CD14-positive monocyte (primary cell): ENCODE measurements around the gene CERKL. TPM values are rescaled to one million over a fixed set of nuclear protein-coding genes. Genes with fewer than 3 reads are reported as not detected.

Experiments
- DNase-seq, 3 donors: peaks; one replicate each; pipeline ENCODE4 v3.0.0-alpha.2; 2011 to 2022
- H2AFZ ChIP-seq: 2 replicates; pipeline ENCODE4 v1.6.0; 2012; ENCODE audit warnings: mild to moderate bottlenecking, low read depth, low read length, inconsistent platforms; ENCODE audit not compliant: insufficient read depth, poor library complexity, severe bottlenecking
- H3K27ac ChIP-seq, 2 donors: 1 replicate in 1 of 2; 2 replicates in 1 of 2; pipeline ENCODE4 v1.5.1; 2012 to 2013; ENCODE audit warnings: low read length in 2 of 2, control low read depth in 1 of 2, inconsistent platforms in 1 of 2, low read depth in 1 of 2, mild to moderate bottlenecking in 1 of 2
- H3K27me3 ChIP-seq, 2 donors: one replicate each; pipeline versions ENCODE4 v1.6.0 to v1.6.1; 2011 to 2013; ENCODE audit warnings: low read length in 2 of 2; ENCODE audit not compliant: control insufficient read depth in 2 of 2, insufficient read depth in 2 of 2
- H3K36me3 ChIP-seq, 2 donors: replicated peaks in 1 of 2; 1 replicate in 1 of 2; 2 replicates in 1 of 2; pipeline versions ENCODE4 v1.5.1 to v1.6.1; 2012 to 2013; ENCODE audit warnings: low read length in 2 of 2, control low read depth in 1 of 2, inconsistent platforms in 1 of 2, mild to moderate bottlenecking in 1 of 2; ENCODE audit not compliant: insufficient read depth in 2 of 2, control insufficient read depth in 1 of 2
- H3K4me1 ChIP-seq, 2 donors: 1 replicate in 1 of 2; 2 replicates in 1 of 2; pipeline versions ENCODE4 v1.5.1 to v1.6.1; 2012 to 2013; ENCODE audit warnings: low read length in 2 of 2, control low read depth in 1 of 2, inconsistent platforms in 1 of 2, mild to moderate bottlenecking in 1 of 2, moderate library complexity in 1 of 2; ENCODE audit not compliant: insufficient read depth in 2 of 2, control insufficient read depth in 1 of 2
- H3K4me2 ChIP-seq: replicated peaks from 2 replicates; pipeline ENCODE3; 2012; ENCODE audit warnings: low read length, moderate library complexity, mild to moderate bottlenecking; ENCODE audit not compliant: poor library complexity, severe bottlenecking; ENCODE audit errors: extremely low read depth
- H3K4me3 ChIP-seq, 3 experiments: fragments of 200-600 bp in 1 of 3; sonication (generic) in 1 of 3; replicated peaks in 1 of 3; 1 replicate in 2 of 3; 2 replicates in 1 of 3; pipeline ENCODE4 v1.5.1; 2011 to 2013; ENCODE audit warnings: low read length in 3 of 3, mild to moderate bottlenecking in 3 of 3, control low read depth in 2 of 3, low read depth in 2 of 3, inconsistent platforms in 1 of 3, moderate library complexity in 1 of 3
- H3K79me2 ChIP-seq: 2 replicates; pipeline ENCODE4 v1.6.0; 2012; ENCODE audit warnings: mild to moderate bottlenecking, control low read depth, inconsistent platforms, low read length, moderate library complexity; ENCODE audit not compliant: insufficient read depth
- H3K9ac ChIP-seq: 2 replicates; pipeline ENCODE4 v1.6.0; 2017; ENCODE audit warnings: low read length, mild to moderate bottlenecking; ENCODE audit not compliant: insufficient read depth, poor library complexity, severe bottlenecking
- H3K9me3 ChIP-seq, 2 donors: replicated peaks in 1 of 2; 1 replicate in 1 of 2; 2 replicates in 1 of 2; pipeline versions ENCODE4 v1.5.1 to v1.6.1; 2012 to 2013; ENCODE audit warnings: low read length in 2 of 2, control low read depth in 1 of 2; ENCODE audit not compliant: control insufficient read depth in 1 of 2, insufficient read depth in 1 of 2
- H4K20me1 ChIP-seq: 2 replicates; pipeline ENCODE4 v1.6.0; 2012; ENCODE audit warnings: mild to moderate bottlenecking, low read length, control low read depth, moderate library complexity; ENCODE audit not compliant: insufficient read depth
- H3K27ac Mint-ChIP-seq, 7 donors: one replicate each; pipeline ENCODE4 v1.8.0; 2020; ENCODE audit warnings: mild to moderate bottlenecking in 7 of 7, mixed read lengths in 7 of 7, moderate library complexity in 6 of 7, inconsistent platforms in 2 of 7
- H3K27me3 Mint-ChIP-seq, 3 donors: one replicate each; pipeline ENCODE4 v1.8.0; 2021 to 2022; ENCODE audit warnings: low read depth in 3 of 3, mild to moderate bottlenecking in 3 of 3, mixed read lengths in 3 of 3, moderate library complexity in 3 of 3, inconsistent platforms in 1 of 3
- H3K36me3 Mint-ChIP-seq, 2 donors: one replicate each; pipeline ENCODE4 v1.8.0; 2020; ENCODE audit warnings: mixed read lengths in 2 of 2, inconsistent platforms in 1 of 2, mild to moderate bottlenecking in 1 of 2
- H3K4me1 Mint-ChIP-seq: one replicate; pipeline ENCODE4 v1.8.0; 2020; ENCODE audit warnings: mild to moderate bottlenecking, mixed read lengths
- H3K4me3 Mint-ChIP-seq, 2 donors: one replicate each; pipeline ENCODE4 v1.8.0; 2020; ENCODE audit warnings: mild to moderate bottlenecking in 2 of 2, mixed read lengths in 2 of 2, moderate library complexity in 1 of 2
- H3K9me3 Mint-ChIP-seq, 7 donors: one replicate each; pipeline ENCODE4 v1.8.0; 2020 to 2022; ENCODE audit warnings: mixed read lengths in 7 of 7, mild to moderate bottlenecking in 6 of 7, moderate library complexity in 6 of 7, inconsistent platforms in 2 of 7
- WGBS: methylation state at CpG from one replicate; pipeline ENCODE4 v1.1.5; 2013; ENCODE audit warnings: missing lambda C conversion rate; ENCODE audit not compliant: insufficient coverage; 5-methylcytosine and 5-hydroxymethylcytosine counted together
- intact Hi-C, 2 donors: fragments of 100-400 bp; cut with micrococcal nuclease; formaldehyde crosslinking; loops; one replicate each; pipeline versions ENCODE4 v1.15.0 to v1.15.1; 2023
- polyA plus RNA-seq, 3 donors: library from polyadenylated mRNA; depleted of rRNA in 1 of 3; unstranded in 2 of 3; stranded (reverse) in 1 of 3; fragments of 300-500 nt in 2 of 3; fragments of >200 nt in 1 of 3; fragmentation: Illumina TruSeq in 2 of 3; gene quantifications; 1 replicate in 2 of 3; 2 replicates in 1 of 3; pipeline ENCODE4 v1.2.3, GENCODE V29; 2012 to 2021
- TF ChIP-seq, protein P1 (sequence below): fragments of 200-600 bp; IDR thresholded peaks from one replicate; pipeline ENCODE4 v1.8.0; 2022; ENCODE audit warnings: antibody characterized with exemption, mild to moderate bottlenecking

CERKL gene
- polyA plus RNA-seq, 3 donors, result 0.12 to 16.3 (median 8.6) TPM

- H3K9me3 Mint-ChIP-seq, result no peaks in the 10 kb centered on the region
- WGBS, result 100% methylated on average over 2 of the region's 2 CpGs
- peaks cover 3% of the 10 kb centered on the region for H3K4me1 Mint-ChIP-seq
Observed at GRCh38 chr2:181581534-181581933, 75.4 kb downstream of the CERKL start.

DNA sequence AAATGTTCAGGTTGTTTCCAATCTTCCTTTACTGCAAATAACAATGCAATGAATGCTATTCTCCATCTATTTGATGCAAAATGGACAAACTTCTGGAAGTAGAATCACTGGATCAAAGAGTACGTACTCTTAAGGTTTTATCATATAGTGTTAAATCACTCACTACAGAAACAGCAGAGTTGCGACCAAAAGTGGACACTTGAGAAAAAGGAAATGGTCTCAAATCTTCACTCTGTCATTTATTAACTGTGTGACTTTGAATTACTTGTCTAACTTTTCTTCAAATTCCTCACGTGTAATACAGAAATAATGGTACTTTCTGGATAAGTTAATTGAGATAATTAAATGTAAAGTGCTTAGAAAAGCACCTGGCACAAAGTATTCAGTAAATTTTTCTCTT lies 78.1 kb downstream of the CERKL start:
- no peaks in the 10 kb centered on the region for H3K27me3 ChIP-seq
- H3K4me2 ChIP-seq, result no peak overlapping the region
- H3K4me3 ChIP-seq, result no peak overlapping the region
- no peak overlapping the region for H3K27ac ChIP-seq
- Mint-ChIP-seq H3K4me3 (no peak overlapping the region), H3K9me3 (no peaks in the 10 kb centered on the region), H3K27ac (no peak overlapping the region), H3K4me1 (peaks cover 3% of the 10 kb centered on the region), H3K27me3 (no peaks in the 10 kb centered on the region), H3K36me3 (no peaks in the 10 kb centered on the region)
- no peaks in the 10 kb centered on the region for H3K79me2 ChIP-seq
- no peaks in the 10 kb centered on the region for H3K36me3 ChIP-seq
- no peaks in the 10 kb centered on the region for H4K20me1 ChIP-seq
- no peaks in the 10 kb centered on the region for H3K9me3 ChIP-seq
- WGBS, result no CpG with 5 or more reads among the region's 3 CpGs
- no peak overlapping the region for H2AFZ ChIP-seq
- TF ChIP-seq, protein P1, sequence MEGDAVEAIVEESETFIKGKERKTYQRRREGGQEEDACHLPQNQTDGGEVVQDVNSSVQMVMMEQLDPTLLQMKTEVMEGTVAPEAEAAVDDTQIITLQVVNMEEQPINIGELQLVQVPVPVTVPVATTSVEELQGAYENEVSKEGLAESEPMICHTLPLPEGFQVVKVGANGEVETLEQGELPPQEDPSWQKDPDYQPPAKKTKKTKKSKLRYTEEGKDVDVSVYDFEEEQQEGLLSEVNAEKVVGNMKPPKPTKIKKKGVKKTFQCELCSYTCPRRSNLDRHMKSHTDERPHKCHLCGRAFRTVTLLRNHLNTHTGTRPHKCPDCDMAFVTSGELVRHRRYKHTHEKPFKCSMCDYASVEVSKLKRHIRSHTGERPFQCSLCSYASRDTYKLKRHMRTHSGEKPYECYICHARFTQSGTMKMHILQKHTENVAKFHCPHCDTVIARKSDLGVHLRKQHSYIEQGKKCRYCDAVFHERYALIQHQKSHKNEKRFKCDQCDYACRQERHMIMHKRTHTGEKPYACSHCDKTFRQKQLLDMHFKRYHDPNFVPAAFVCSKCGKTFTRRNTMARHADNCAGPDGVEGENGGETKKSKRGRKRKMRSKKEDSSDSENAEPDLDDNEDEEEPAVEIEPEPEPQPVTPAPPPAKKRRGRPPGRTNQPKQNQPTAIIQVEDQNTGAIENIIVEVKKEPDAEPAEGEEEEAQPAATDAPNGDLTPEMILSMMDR, result no peak
- DNase-seq, result no peak
- no peak overlapping the region for H3K9ac ChIP-seq
- H3K4me1 ChIP-seq, result peaks cover 11 to 12% of the 10 kb centered on the region in 2 donors
- intact Hi-C loops, result loop anchor here (10.0 kb wide), 1 partner anchor 136 kb away; no protein-coding TSS in a partner anchor

More at GRCh38 chr2:181581534-181581933, 75.4 kb downstream of the CERKL start:
- Mint-ChIP-seq H3K27ac (no peak overlapping the region), H3K27me3 (no peaks in the 10 kb centered on the region), H3K4me3 (no peak overlapping the region), H3K36me3 (no peaks in the 10 kb centered on the region)
- intact Hi-C loops, result no loop called here
- Histone ChIP-seq H3K9me3 (no peaks in the 10 kb centered on the region), H3K79me2 (no peaks in the 10 kb centered on the region), H3K27me3 (no peaks in the 10 kb centered on the region), H3K9ac (no peak overlapping the region), H3K36me3 (no peaks in the 10 kb centered on the region), H3K4me2 (no peak overlapping the region), H4K20me1 (no peaks in the 10 kb centered on the region), H2AFZ (no peak overlapping the region), H3K4me1 (no peaks in the 10 kb centered on the region), H3K4me3 (no peak overlapping the region), H3K27ac (no peak overlapping the region)
- no peak for DNase-seq
- TF ChIP-seq, protein P1, result no peak
